ENCODE results near the gene LITAF.

DNA sequence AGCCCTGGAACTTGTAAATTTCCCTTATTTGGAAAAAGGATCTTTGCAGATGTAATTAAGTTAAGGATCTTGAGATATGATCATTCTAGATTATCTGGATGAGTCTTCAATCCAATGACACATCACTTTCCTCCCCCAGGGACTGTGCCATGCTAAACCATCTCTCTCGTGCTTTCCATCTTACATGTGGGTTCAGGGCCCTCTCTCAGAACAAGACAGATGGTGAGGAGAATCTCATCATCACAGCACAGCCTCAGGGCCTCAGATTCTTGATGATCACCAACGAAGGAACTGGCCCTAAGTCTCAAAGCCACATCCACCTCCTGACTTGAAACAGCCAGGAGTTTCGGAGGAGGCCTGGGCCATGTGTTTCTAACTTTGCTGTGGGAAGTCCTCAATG, 78.7 kb downstream of the LITAF start:
- TF ChIP-seq, protein P1, sequence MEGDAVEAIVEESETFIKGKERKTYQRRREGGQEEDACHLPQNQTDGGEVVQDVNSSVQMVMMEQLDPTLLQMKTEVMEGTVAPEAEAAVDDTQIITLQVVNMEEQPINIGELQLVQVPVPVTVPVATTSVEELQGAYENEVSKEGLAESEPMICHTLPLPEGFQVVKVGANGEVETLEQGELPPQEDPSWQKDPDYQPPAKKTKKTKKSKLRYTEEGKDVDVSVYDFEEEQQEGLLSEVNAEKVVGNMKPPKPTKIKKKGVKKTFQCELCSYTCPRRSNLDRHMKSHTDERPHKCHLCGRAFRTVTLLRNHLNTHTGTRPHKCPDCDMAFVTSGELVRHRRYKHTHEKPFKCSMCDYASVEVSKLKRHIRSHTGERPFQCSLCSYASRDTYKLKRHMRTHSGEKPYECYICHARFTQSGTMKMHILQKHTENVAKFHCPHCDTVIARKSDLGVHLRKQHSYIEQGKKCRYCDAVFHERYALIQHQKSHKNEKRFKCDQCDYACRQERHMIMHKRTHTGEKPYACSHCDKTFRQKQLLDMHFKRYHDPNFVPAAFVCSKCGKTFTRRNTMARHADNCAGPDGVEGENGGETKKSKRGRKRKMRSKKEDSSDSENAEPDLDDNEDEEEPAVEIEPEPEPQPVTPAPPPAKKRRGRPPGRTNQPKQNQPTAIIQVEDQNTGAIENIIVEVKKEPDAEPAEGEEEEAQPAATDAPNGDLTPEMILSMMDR (conservative IDR thresholded peaks at IDR 0.05) = no peak
- no peak for TF ChIP-seq EZH2 (IDR thresholded peaks at IDR 0.05; ENCODE audit: low read depth)
